Activated CD8-positive, alpha-beta memory T cell treated with anti-CD3 and anti-CD28 coated beads for 24 hours (primary cell): ENCODE data around the gene KCNK2.

Experiments used
- DNase-seq: peaks from one replicate; pipeline ENCODE4 v3.0.0-alpha.2; 2020

The KCNK2 gene

GRCh38 chr1:215082532-215083382, at the start of gene KCNK2:
KCNK2 (plus strand) TSS chr1:215082737; CDS start chr1:215083386, 649 bp downstream.
- DNase-seq: no peak

GRCh38 chr1:215032911-215033526, 49.5 kb upstream of the KCNK2 start:
- DNase-seq: no peak

- DNase-seq: no peak
Measured at GRCh38 chr1:215040190-215040589, 42.3 kb upstream of the KCNK2 start.

DNA sequence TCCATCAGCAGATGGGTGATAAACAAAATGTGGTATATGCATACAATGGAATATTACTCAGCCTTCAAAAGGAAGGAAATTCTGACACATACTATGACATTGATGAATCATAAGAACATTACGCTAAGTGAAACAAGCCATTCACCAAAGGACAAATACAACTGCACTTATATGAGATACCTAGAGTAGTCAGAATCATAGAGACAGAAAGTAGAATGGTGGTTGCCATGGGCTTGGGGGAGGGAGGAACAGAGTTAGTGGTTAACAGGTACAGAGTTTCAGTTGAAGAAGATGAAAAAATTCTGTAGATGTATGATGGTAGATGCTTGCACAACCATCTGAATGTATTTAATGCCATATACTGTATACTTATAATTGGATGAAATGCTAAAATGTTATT, 39.1 kb upstream of the KCNK2 start:
- no peak for DNase-seq

DNA sequence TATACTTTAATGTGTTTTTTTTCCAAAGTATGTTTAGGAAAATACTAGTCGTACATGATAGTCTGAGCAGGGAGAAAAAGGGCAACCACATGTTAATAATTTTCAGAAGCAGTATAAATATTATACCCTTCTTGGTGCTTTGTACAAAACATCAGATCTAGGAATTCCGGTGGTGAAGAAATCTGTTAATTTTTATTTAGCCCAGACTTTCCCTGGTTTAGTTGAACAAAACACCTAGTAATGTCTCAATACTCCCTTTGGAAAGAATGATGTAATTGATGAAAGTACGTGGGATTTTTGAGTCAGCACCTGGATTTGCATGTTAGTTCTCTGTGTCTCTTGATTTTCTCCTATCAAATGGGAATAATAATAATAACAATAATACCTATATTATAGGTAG, 38.4 kb upstream of the KCNK2 start:
- no peak for DNase-seq

- DNase-seq: no peak
Measured at GRCh38 chr1:215045698-215046308, 36.7 kb upstream of the KCNK2 start.

- no peak for DNase-seq
Measured at GRCh38 chr1:215052256-215053015, 30.1 kb upstream of the KCNK2 start.

DNA sequence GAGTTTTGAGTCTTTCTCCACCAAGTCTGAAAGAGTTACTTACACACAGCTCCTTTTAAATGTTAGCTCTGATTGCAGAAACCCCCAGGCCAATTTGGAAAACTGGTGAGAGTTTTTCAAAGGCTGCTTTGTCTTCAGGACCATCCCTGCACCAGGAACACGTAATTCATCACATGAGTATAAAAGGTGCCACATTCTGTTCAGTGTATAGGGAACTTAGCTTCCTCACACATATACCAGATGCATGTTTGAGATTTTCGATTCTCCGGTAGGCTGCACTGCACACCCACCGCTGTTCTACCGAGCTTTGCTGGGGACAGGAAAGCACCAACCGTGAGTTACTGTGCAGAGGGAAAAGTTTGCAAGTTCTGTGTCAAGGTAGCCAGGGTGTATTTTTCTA, 28.3 kb upstream of the KCNK2 start:
- no peak for DNase-seq

- no peak for DNase-seq
Measured at GRCh38 chr1:215055281-215055935, 27.1 kb upstream of the KCNK2 start.

GRCh38 chr1:215056584-215056983, 26.0 kb upstream of the KCNK2 start:
- no peak for DNase-seq

GRCh38 chr1:215059947-215060346, 22.6 kb upstream of the KCNK2 start:
- no peak for DNase-seq

DNA sequence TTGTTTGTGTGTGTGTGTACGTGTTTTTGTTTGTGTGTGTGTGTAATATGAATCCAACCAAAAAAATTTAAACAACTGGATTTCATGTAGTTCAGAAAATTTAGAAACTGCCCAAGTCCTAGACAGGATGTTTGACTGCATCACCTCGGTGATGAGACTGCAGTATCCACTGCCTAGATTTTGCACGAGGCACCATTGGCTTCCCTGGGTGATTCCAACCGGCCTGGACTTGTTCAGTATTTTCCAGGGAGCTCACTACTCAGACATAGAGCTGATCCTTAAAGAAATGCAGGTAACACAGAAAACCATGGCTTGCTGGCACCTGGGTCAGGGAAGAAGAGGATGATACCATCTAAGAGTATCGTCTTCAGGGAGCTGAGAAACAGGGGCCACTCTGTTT, 18.2 kb upstream of the KCNK2 start:
- no peak for DNase-seq

DNA sequence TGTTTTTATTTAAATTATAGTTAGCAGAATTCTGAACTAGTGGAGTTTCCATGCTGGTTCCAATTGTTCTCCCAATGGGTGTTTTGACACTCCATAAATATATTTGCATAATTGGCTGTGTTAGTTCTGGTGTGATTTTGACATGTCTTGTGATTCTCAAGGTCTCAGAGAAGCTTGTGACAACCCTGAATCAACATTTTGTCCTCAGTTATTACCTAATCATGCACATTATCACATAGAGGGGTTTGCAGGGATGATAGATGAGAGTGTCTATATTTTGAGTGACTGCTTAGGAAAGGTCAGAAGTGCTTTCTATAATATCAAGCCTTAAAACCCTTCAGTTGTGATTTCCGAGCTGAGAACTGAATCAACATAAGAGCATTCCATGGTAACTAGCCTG, 11.5 kb upstream of the KCNK2 start:
- DNase-seq: no peak

GRCh38 chr1:215076322-215076721, 6.2 kb upstream of the KCNK2 start:
- DNase-seq: no peak

DNA sequence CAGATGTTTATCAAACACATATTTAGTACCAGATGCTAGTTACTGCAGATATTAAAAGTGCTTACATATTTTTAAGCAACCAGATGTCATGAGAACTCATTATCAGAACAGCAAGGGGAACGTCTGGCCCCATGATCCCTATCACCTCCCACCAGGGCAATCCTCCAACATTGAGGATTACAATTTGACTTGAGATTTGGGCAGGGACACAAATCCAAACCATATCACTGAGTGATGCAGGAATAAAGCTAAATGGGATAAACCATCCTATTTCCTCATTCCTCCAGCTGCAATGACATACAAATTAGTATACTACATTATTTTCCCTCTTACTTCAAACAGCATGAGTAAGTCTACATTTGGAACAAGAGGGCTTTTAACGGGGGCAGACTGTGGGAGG, 3.1 kb upstream of the KCNK2 start:
- DNase-seq: no peak

DNA sequence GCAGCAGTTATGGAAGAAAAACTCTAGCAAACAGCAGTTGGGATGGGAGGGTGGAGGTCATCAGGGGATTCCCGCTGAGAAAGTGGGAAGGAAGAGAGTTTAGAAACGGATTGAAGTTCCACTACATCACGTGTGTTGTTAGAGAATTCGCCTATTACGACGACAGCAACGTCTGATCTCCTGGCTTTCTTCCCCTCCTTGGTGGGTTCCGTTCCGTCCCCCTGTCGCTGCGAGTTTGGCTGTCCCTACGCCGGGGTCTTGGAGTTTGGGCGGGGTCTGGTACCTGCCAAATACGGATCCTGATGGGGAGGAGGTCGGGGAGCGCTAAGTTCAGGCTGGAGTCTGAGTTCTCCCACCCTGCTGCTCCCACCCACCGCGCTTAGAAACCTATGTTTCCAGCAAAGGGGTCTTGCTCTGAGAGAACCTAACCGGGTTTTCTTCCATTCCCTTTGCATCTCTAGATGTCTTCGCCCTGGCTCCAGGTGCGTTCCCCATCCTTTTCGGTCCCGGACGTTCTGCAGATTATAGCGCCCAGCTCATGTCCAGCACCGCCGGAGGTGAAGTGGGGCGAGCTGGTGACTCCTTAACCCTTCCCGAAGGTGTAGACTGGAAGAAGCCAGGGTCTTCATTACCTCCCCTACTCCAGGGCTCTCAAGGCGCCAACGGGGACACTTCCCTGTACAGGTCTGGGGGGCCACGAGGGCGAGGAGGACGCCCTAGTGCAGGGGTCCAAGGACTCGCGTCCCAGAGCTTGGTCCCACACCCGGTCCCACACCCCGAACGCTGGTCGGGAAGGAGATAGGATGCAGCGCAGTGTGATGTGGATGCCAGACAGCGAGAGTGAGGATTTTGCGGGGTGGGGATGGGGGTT, 641 bp upstream of the KCNK2 start:
- DNase-seq: no peak

- DNase-seq: no peak
Measured at GRCh38 chr1:215083383-215083961, 935 bp downstream of the KCNK2 start.

GRCh38 chr1:215084621-215085020, 2.1 kb downstream of the KCNK2 start:
- no peak for DNase-seq

DNA sequence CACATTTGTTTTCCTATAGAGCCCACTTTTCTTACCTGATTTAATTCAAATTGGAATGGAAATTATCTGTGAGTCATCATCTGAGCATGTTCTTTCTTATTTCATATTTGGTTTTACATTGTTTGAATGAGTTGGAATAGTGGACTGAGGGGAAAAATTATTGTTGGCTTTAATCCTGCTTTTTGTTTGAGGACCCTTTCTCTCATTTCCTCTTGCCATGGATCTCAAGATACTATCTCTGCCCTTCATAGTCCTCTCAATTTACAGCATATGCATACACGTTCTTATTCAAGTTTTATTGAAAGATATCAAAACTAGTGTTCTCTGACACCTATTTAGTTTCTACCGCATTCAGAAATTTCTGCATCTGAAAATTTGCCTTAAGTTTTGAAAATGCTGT, 5.1 kb downstream of the KCNK2 start:
- no peak for DNase-seq

- DNase-seq: no peak
Measured at GRCh38 chr1:215094381-215094780, 11.8 kb downstream of the KCNK2 start.

DNA sequence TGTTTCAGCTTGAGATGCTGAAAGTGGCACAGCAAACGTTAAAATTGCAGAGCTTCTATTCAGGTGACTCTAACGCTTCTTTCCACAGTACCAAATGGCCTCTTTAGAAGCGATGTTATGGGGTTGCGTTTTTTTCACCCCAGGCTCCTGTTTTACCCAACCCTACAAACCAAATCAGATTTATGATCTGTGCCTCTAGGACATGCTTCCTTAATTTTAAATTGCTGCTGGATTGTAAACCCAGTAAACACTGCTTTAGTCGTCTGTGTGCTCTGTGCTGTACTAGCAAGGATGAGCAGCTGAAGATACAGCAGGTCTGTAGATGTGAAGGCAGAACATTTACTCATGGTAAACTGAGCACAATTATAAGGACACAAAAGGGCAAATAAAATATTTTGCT, 13.0 kb downstream of the KCNK2 start:
- DNase-seq: no peak
